BLaER1 treated with 17β-estradiol and CSF1 and Interleukin-3, amounts not matched to agents 10 nM and 100 nM (cell line): Measurements from ENCODE around the gene GTF2H1.

Source experiments
- H3K27ac ChIP-seq, 11 experiments: shearing (Covaris generic); formaldehyde crosslinking; 2 replicates each; pipeline ENCODE4 v1.8.1; 2022
- H3K27me3 ChIP-seq, 11 experiments: shearing (Covaris generic); formaldehyde crosslinking; 2 replicates each; pipeline ENCODE4 v1.8.1; 2022
- H3K36me3 ChIP-seq, 11 experiments: shearing (Covaris generic); formaldehyde crosslinking; 2 replicates each; pipeline ENCODE4 v1.8.1; 2022
- H3K4me1 ChIP-seq, 10 experiments: shearing (Covaris generic); formaldehyde crosslinking; 2 replicates each; pipeline ENCODE4 v1.8.1; 2022
- H3K4me2 ChIP-seq, 11 experiments: shearing (Covaris generic); formaldehyde crosslinking; 2 replicates each; pipeline ENCODE4 v1.8.1; 2022
- H3K4me3 ChIP-seq, 10 experiments: shearing (Covaris generic); formaldehyde crosslinking; 2 replicates each; pipeline ENCODE4 v1.8.1; 2022
- H3K9ac ChIP-seq, 11 experiments: shearing (Covaris generic); formaldehyde crosslinking; 2 replicates each; pipeline ENCODE4 v1.8.1; 2022
- H3K9me3 ChIP-seq, 11 experiments: shearing (Covaris generic); formaldehyde crosslinking; replicated peaks in 1 of 11; 2 replicates each; pipeline ENCODE4 v1.8.1; 2022
- H4K20me1 ChIP-seq, 11 experiments: shearing (Covaris generic); formaldehyde crosslinking; 2 replicates each; pipeline ENCODE4 v1.8.1; 2022
- Cebpa-rat ChIP-seq, 11 experiments: shearing (Covaris generic); IDR thresholded peaks; 2 replicates each; pipeline ENCODE4 v1.8.1; 2022

GTF2H1 gene

GRCh38 chr11:18299721-18300120 lies 22.6 kb upstream of the GTF2H1 start:
- Histone ChIP-seq H3K9ac (no peak overlapping the region), H3K27me3 (no peaks in the 10 kb centered on the region), H3K27ac (peak overlapping the region in 2 of 11 experiments; percentile 13 to 35; a peak in 2 of 22 replicates), H4K20me1 (peaks cover 0 to 6% (median 0%) of the 10 kb centered on the region in 11 experiments; a peak in 1 of 22 replicates), H3K9me3 (no peaks in the 10 kb centered on the region), H3K4me2 (peak overlapping the region in 2 of 11 experiments; percentile 11 to 53; a peak in 1 of 22 replicates), H3K4me3 (no peak overlapping the region), H3K36me3 (peaks cover 92 to 100% (median 98%) of the 10 kb centered on the region in 11 experiments), H3K4me1 (peaks cover 0 to 28% (median 0%) of the 10 kb centered on the region in 10 experiments; a peak in 4 of 20 replicates)
- no peak for TF ChIP-seq Cebpa-rat (IDR thresholded peaks at IDR 0.05)

- H3K27ac ChIP-seq, result no peak overlapping the region
- H3K4me2 ChIP-seq, result no peak overlapping the region
- H3K9me3 ChIP-seq, result no peaks in the 10 kb centered on the region
- no peak overlapping the region for H3K9ac ChIP-seq
- H3K27me3 ChIP-seq, result no peaks in the 10 kb centered on the region
- H4K20me1 ChIP-seq, result peaks cover 0 to 7% (median 0%) of the 10 kb centered on the region in 11 experiments; a peak in 2 of 22 replicates
- no peak overlapping the region for H3K4me3 ChIP-seq
- H3K36me3 ChIP-seq, result peaks cover 94 to 99% (median 98%) of the 10 kb centered on the region in 11 experiments
- no peak for TF ChIP-seq Cebpa-rat (IDR thresholded peaks at IDR 0.05)
- H3K4me1 ChIP-seq, result peaks cover 0 to 13% (median 0%) of the 10 kb centered on the region in 10 experiments; a peak in 5 of 20 replicates
Observed at GRCh38 chr11:18304745-18305144, 17.6 kb upstream of the GTF2H1 start.

- peaks cover 0 to 30% (median 11%) of the 10 kb centered on the region in 11 experiments; a peak in 12 of 22 replicates for H4K20me1 ChIP-seq
- H3K9me3 ChIP-seq, result no peaks in the 10 kb centered on the region
- peaks cover 0 to 23% (median 7%) of the 10 kb centered on the region in 10 experiments; a peak in 12 of 20 replicates for H3K4me1 ChIP-seq
- H3K9ac ChIP-seq, result no peak overlapping the region
- H3K4me2 ChIP-seq, result no peak overlapping the region
- H3K4me3 ChIP-seq, result no peak overlapping the region
- no peak for TF ChIP-seq Cebpa-rat (IDR thresholded peaks at IDR 0.05)
- H3K27me3 ChIP-seq, result no peaks in the 10 kb centered on the region
- peaks cover 92 to 99% (median 98%) of the 10 kb centered on the region in 11 experiments for H3K36me3 ChIP-seq
- no peak overlapping the region for H3K27ac ChIP-seq
Observed at GRCh38 chr11:18307461-18308139, 14.8 kb upstream of the GTF2H1 start.

GRCh38 chr11:18308242-18308641 lies 14.1 kb upstream of the GTF2H1 start:
- H3K27me3 ChIP-seq, result no peaks in the 10 kb centered on the region
- no peak for TF ChIP-seq Cebpa-rat (IDR thresholded peaks at IDR 0.05)
- no peak overlapping the region for H3K4me2 ChIP-seq
- H3K36me3 ChIP-seq, result peaks cover 89 to 100% (median 98%) of the 10 kb centered on the region in 11 experiments
- no peak overlapping the region for H3K4me3 ChIP-seq
- H3K27ac ChIP-seq, result no peak overlapping the region
- H3K4me1 ChIP-seq, result peaks cover 0 to 30% (median 9%) of the 10 kb centered on the region in 10 experiments; a peak in 11 of 20 replicates
- H3K9me3 ChIP-seq, result no peaks in the 10 kb centered on the region
- no peak overlapping the region for H3K9ac ChIP-seq
- H4K20me1 ChIP-seq, result peaks cover 0 to 29% (median 14%) of the 10 kb centered on the region in 11 experiments; a peak in 12 of 22 replicates

GRCh38 chr11:18309691-18310090 lies 12.7 kb upstream of the GTF2H1 start:
- H3K4me2 ChIP-seq, result no peak overlapping the region
- H3K9ac ChIP-seq, result no peak overlapping the region
- H3K27me3 ChIP-seq, result no peaks in the 10 kb centered on the region
- peaks cover 0 to 43% (median 29%) of the 10 kb centered on the region in 11 experiments; a peak in 15 of 22 replicates for H4K20me1 ChIP-seq
- no peaks in the 10 kb centered on the region for H3K9me3 ChIP-seq
- no peak overlapping the region for H3K27ac ChIP-seq
- peaks cover 80 to 100% (median 96%) of the 10 kb centered on the region in 11 experiments for H3K36me3 ChIP-seq
- peaks cover 0 to 44% (median 14%) of the 10 kb centered on the region in 10 experiments; a peak in 11 of 20 replicates for H3K4me1 ChIP-seq
- H3K4me3 ChIP-seq, result no peak overlapping the region
- no peak for TF ChIP-seq Cebpa-rat (IDR thresholded peaks at IDR 0.05)

- H3K4me3 ChIP-seq, result no peak overlapping the region
- TF ChIP-seq Cebpa-rat (IDR thresholded peaks at IDR 0.05), result peak in 2 of 11 experiments; percentile 29 to 47; a peak in 2 of 22 replicates
- peak overlapping the region in 2 of 11 experiments; percentile 28 to 35; a peak in 2 of 22 replicates for H3K9ac ChIP-seq
- peak overlapping the region in 4 of 11 experiments; percentile 18 to 64 (median 60); a peak in 7 of 22 replicates for H3K27ac ChIP-seq
- H3K4me2 ChIP-seq, result peak overlapping the region in 5 of 11 experiments; percentile 6 to 62 (median 48); a peak in 8 of 22 replicates
- peaks cover 0 to 53% (median 14%) of the 10 kb centered on the region in 10 experiments; a peak in 11 of 20 replicates for H3K4me1 ChIP-seq
- peaks cover 0 to 55% (median 38%) of the 10 kb centered on the region in 11 experiments; a peak in 15 of 22 replicates for H4K20me1 ChIP-seq
- no peaks in the 10 kb centered on the region for H3K9me3 ChIP-seq
- peaks cover 71 to 100% (median 95%) of the 10 kb centered on the region in 11 experiments for H3K36me3 ChIP-seq
- H3K27me3 ChIP-seq, result no peaks in the 10 kb centered on the region
Observed at GRCh38 chr11:18310800-18311340, 11.5 kb upstream of the GTF2H1 start.

- Histone ChIP-seq H3K4me3 (no peak overlapping the region), H3K9me3 (no peaks in the 10 kb centered on the region), H3K9ac (no peak overlapping the region), H3K4me2 (peak overlapping the region in 3 of 11 experiments; percentile 48 to 62 (median 52); a peak in 4 of 22 replicates), H3K27me3 (no peaks in the 10 kb centered on the region), H3K4me1 (peaks cover 0 to 53% (median 14%) of the 10 kb centered on the region in 10 experiments; a peak in 11 of 20 replicates), H3K27ac (peak overlapping the region in 2 of 11 experiments; percentile 64; a peak in 4 of 22 replicates), H4K20me1 (peaks cover 0 to 63% (median 40%) of the 10 kb centered on the region in 11 experiments; a peak in 15 of 22 replicates), H3K36me3 (peaks cover 67 to 100% (median 95%) of the 10 kb centered on the region in 11 experiments)
- TF ChIP-seq Cebpa-rat (IDR thresholded peaks at IDR 0.05), result no peak
Observed at GRCh38 chr11:18312012-18312411, 10.4 kb upstream of the GTF2H1 start.

- Histone ChIP-seq H3K4me3 (no peak overlapping the region), H3K4me1 (peaks cover 0 to 54% (median 14%) of the 10 kb centered on the region in 10 experiments; a peak in 11 of 20 replicates), H3K36me3 (peaks cover 65 to 100% (median 95%) of the 10 kb centered on the region in 11 experiments), H3K4me2 (peak overlapping the region in 4 of 11 experiments; percentile 6 to 79 (median 16); a peak in 7 of 22 replicates), H3K9ac (no peak overlapping the region), H3K9me3 (no peaks in the 10 kb centered on the region), H3K27ac (peak overlapping the region in 3 of 11 experiments; percentile 25 to 64 (median 64); a peak in 4 of 22 replicates), H3K27me3 (no peaks in the 10 kb centered on the region), H4K20me1 (peaks cover 0 to 71% (median 40%) of the 10 kb centered on the region in 11 experiments; a peak in 15 of 22 replicates)
- no peak for TF ChIP-seq Cebpa-rat (IDR thresholded peaks at IDR 0.05)
Observed at GRCh38 chr11:18312663-18313420, 9.5 kb upstream of the GTF2H1 start.
